ENCODE data around the gene SNX25. TPM values are rescaled to one million over a fixed set of nuclear protein-coding genes. Genes with fewer than 3 reads are reported as not detected.

SNX25 gene
- total and polyA plus RNA-seq, 2 experiments from 2014 or later = 6.9 to 25.0 TPM

DNA sequence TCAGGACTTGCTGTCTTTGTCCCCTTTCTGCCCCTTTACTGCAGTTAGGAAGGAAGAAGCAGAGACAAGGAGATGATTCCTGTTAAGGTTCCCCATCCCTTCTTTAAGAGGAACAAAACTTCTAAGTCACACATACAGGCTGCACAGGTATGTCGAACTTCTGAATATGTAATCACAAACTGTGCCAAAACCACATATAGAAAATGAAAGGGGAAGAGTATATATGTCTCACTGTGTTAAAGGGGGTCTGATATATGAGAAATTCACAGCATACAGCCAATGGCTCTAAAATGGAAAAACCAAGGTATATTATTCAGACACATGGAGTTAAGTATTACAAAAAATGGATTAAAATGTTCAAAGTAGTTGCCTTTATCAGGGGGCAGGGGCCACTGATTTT is 17.3 kb upstream of the SNX25 start (continued):
- TF ChIP-seq, protein P1, sequence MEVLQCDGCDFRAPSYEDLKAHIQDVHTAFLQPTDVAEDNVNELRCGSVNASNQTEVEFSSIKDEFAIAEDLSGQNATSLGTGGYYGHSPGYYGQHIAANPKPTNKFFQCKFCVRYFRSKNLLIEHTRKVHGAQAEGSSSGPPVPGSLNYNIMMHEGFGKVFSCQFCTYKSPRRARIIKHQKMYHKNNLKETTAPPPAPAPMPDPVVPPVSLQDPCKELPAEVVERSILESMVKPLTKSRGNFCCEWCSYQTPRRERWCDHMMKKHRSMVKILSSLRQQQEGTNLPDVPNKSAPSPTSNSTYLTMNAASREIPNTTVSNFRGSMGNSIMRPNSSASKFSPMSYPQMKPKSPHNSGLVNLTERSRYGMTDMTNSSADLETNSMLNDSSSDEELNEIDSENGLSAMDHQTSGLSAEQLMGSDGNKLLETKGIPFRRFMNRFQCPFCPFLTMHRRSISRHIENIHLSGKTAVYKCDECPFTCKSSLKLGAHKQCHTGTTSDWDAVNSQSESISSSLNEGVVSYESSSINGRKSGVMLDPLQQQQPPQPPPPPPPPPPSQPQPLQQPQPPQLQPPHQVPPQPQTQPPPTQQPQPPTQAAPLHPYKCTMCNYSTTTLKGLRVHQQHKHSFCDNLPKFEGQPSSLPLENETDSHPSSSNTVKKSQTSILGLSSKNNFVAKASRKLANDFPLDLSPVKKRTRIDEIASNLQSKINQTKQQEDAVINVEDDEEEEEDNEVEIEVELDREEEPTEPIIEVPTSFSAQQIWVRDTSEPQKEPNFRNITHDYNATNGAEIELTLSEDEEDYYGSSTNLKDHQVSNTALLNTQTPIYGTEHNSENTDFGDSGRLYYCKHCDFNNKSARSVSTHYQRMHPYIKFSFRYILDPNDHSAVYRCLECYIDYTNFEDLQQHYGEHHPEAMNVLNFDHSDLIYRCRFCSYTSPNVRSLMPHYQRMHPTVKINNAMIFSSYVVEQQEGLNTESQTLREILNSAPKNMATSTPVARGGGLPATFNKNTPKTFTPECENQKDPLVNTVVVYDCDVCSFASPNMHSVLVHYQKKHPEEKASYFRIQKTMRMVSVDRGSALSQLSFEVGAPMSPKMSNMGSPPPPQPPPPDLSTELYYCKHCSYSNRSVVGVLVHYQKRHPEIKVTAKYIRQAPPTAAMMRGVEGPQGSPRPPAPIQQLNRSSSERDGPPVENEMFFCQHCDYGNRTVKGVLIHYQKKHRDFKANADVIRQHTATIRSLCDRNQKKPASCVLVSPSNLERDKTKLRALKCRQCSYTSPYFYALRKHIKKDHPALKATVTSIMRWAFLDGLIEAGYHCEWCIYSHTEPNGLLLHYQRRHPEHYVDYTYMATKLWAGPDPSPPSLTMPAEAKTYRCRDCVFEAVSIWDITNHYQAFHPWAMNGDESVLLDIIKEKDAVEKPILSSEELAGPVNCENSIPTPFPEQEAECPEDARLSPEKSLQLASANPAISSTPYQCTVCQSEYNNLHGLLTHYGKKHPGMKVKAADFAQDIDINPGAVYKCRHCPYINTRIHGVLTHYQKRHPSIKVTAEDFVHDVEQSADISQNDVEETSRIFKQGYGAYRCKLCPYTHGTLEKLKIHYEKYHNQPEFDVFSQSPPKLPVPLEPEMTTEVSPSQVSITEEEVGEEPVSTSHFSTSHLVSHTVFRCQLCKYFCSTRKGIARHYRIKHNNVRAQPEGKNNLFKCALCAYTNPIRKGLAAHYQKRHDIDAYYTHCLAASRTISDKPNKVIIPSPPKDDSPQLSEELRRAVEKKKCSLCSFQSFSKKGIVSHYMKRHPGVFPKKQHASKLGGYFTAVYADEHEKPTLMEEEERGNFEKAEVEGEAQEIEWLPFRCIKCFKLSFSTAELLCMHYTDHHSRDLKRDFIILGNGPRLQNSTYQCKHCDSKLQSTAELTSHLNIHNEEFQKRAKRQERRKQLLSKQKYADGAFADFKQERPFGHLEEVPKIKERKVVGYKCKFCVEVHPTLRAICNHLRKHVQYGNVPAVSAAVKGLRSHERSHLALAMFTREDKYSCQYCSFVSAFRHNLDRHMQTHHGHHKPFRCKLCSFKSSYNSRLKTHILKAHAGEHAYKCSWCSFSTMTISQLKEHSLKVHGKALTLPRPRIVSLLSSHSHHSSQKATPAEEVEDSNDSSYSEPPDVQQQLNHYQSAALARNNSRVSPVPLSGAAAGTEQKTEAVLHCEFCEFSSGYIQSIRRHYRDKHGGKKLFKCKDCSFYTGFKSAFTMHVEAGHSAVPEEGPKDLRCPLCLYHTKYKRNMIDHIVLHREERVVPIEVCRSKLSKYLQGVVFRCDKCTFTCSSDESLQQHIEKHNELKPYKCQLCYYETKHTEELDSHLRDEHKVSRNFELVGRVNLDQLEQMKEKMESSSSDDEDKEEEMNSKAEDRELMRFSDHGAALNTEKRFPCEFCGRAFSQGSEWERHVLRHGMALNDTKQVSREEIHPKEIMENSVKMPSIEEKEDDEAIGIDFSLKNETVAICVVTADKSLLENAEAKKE (CRISPR knock-in tag; IDR thresholded peaks at IDR 0.05) = no peak
- TF ChIP-seq JUNB (IDR thresholded peaks at IDR 0.05; ENCODE audit: unreplicated experiment) = no peak
- TF ChIP-seq, protein P2, sequence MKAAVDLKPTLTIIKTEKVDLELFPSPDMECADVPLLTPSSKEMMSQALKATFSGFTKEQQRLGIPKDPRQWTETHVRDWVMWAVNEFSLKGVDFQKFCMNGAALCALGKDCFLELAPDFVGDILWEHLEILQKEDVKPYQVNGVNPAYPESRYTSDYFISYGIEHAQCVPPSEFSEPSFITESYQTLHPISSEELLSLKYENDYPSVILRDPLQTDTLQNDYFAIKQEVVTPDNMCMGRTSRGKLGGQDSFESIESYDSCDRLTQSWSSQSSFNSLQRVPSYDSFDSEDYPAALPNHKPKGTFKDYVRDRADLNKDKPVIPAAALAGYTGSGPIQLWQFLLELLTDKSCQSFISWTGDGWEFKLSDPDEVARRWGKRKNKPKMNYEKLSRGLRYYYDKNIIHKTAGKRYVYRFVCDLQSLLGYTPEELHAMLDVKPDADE (IDR thresholded peaks at IDR 0.05) = no peak
- TF ChIP-seq, protein P3, sequence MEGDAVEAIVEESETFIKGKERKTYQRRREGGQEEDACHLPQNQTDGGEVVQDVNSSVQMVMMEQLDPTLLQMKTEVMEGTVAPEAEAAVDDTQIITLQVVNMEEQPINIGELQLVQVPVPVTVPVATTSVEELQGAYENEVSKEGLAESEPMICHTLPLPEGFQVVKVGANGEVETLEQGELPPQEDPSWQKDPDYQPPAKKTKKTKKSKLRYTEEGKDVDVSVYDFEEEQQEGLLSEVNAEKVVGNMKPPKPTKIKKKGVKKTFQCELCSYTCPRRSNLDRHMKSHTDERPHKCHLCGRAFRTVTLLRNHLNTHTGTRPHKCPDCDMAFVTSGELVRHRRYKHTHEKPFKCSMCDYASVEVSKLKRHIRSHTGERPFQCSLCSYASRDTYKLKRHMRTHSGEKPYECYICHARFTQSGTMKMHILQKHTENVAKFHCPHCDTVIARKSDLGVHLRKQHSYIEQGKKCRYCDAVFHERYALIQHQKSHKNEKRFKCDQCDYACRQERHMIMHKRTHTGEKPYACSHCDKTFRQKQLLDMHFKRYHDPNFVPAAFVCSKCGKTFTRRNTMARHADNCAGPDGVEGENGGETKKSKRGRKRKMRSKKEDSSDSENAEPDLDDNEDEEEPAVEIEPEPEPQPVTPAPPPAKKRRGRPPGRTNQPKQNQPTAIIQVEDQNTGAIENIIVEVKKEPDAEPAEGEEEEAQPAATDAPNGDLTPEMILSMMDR (conservative IDR thresholded peaks at IDR 0.05; ENCODE audit: low read depth in 2 of 2) = no peak

Data from GM23338 (cell line).